Measurements from ENCODE around the gene CLRN2. TPM values are rescaled to one million over a fixed set of nuclear protein-coding genes. Genes with fewer than 3 reads are reported as not detected.

CLRN2 gene
- total RNA-seq, 1 donor from 2014 or later, result not detected

DNA sequence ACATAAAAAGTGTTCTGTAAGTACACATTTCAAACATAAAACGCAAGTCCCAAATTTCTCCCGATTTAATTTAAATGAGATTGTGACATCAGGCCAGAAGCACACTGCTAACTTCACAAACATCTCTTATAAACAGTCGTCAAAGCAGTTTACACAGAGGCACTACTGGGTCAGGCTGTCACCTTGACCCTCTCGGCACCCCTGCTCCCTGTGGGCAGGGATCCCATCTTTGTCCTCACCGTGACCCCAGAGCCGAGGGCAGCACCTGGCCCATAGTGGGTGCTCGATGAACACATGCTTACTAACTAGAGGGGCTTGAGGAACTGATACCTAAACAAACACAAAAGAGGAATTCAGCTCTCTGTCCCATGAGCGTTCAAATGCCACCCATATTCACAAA is 25.2 kb upstream of the CLRN2 start:
- Mint-ChIP-seq H3K36me3 (ENCODE audit: unreplicated experiment) (peaks cover 29% of the 10 kb centered on the region), H3K27ac (ENCODE audit: unreplicated experiment) (no peak overlapping the region), H3K27me3 (ENCODE audit: unreplicated experiment) (no peaks in the 10 kb centered on the region), H3K4me1 (ENCODE audit: unreplicated experiment) (peaks cover 12% of the 10 kb centered on the region), H3K9me3 (ENCODE audit: unreplicated experiment) (no peaks in the 10 kb centered on the region), H3K4me3 (ENCODE audit: unreplicated experiment) (no peak overlapping the region)
- TF ChIP-seq, protein P1, sequence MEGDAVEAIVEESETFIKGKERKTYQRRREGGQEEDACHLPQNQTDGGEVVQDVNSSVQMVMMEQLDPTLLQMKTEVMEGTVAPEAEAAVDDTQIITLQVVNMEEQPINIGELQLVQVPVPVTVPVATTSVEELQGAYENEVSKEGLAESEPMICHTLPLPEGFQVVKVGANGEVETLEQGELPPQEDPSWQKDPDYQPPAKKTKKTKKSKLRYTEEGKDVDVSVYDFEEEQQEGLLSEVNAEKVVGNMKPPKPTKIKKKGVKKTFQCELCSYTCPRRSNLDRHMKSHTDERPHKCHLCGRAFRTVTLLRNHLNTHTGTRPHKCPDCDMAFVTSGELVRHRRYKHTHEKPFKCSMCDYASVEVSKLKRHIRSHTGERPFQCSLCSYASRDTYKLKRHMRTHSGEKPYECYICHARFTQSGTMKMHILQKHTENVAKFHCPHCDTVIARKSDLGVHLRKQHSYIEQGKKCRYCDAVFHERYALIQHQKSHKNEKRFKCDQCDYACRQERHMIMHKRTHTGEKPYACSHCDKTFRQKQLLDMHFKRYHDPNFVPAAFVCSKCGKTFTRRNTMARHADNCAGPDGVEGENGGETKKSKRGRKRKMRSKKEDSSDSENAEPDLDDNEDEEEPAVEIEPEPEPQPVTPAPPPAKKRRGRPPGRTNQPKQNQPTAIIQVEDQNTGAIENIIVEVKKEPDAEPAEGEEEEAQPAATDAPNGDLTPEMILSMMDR (IDR thresholded peaks at IDR 0.05), result no peak
- DNase-seq (ENCODE audit: extremely low spot score, unreplicated experiment), result no peak

DNA sequence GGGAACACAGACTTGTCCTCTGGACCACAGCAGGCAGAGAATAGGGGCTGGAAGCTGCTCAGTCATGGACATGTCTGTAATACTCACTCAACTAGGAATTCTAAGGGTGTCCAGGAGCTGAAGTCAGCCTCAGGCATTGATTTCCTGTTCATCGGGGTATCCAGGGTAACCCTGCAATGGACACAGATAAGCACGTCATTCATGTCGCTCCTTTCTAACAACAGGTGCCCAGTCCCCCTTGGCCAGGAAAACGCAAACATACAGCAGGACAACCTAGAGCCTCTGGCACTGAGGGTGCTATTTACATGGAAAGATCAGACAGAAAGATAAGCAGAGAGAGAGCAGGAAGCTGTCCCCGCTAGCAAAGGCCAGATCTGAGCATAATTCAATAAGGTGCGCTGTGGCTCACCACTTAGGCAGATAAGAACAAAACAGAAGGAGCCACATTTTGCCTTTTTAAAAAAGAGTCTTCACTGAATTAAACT is 24.3 kb upstream of the CLRN2 start:
- H3K9me3 Mint-ChIP-seq (ENCODE audit: unreplicated experiment), result no peaks in the 10 kb centered on the region
- H3K27me3 Mint-ChIP-seq (ENCODE audit: unreplicated experiment), result no peaks in the 10 kb centered on the region
- TF ChIP-seq, protein P1 (IDR thresholded peaks at IDR 0.05), result no peak
- peaks cover 17% of the 10 kb centered on the region for H3K4me1 Mint-ChIP-seq (ENCODE audit: unreplicated experiment)
- no peak overlapping the region for H3K27ac Mint-ChIP-seq (ENCODE audit: unreplicated experiment)
- no peak for DNase-seq (ENCODE audit: extremely low spot score, unreplicated experiment)
- peaks cover 27% of the 10 kb centered on the region for H3K36me3 Mint-ChIP-seq (ENCODE audit: unreplicated experiment)
- no peak overlapping the region for H3K4me3 Mint-ChIP-seq (ENCODE audit: unreplicated experiment)

DNA sequence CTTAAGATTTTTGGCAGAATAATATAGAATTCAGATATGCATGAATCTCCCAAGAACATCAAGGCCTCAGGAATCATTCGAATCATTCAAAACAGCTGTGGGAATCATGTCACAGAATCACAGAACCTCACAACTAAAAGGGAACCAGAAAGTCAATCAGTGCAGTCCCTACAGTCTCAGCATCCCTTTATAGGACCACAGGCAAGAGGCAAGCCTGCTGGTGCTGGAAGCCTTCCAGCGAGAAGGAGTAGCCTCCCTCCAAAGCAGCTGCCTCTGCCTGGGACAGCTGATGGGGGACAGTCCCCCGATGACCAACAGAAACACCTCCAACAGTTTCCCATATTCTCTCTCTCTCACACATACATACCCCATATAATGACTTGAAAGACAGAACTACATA is 23.8 kb upstream of the CLRN2 start:
- Mint-ChIP-seq H3K9me3 (ENCODE audit: unreplicated experiment) (no peaks in the 10 kb centered on the region), H3K4me1 (ENCODE audit: unreplicated experiment) (peaks cover 17% of the 10 kb centered on the region), H3K36me3 (ENCODE audit: unreplicated experiment) (peaks cover 25% of the 10 kb centered on the region), H3K4me3 (ENCODE audit: unreplicated experiment) (no peak overlapping the region), H3K27me3 (ENCODE audit: unreplicated experiment) (no peaks in the 10 kb centered on the region), H3K27ac (ENCODE audit: unreplicated experiment) (no peak overlapping the region)
- TF ChIP-seq, protein P1 (IDR thresholded peaks at IDR 0.05), result no peak
- DNase-seq (ENCODE audit: extremely low spot score, unreplicated experiment), result no peak

DNA sequence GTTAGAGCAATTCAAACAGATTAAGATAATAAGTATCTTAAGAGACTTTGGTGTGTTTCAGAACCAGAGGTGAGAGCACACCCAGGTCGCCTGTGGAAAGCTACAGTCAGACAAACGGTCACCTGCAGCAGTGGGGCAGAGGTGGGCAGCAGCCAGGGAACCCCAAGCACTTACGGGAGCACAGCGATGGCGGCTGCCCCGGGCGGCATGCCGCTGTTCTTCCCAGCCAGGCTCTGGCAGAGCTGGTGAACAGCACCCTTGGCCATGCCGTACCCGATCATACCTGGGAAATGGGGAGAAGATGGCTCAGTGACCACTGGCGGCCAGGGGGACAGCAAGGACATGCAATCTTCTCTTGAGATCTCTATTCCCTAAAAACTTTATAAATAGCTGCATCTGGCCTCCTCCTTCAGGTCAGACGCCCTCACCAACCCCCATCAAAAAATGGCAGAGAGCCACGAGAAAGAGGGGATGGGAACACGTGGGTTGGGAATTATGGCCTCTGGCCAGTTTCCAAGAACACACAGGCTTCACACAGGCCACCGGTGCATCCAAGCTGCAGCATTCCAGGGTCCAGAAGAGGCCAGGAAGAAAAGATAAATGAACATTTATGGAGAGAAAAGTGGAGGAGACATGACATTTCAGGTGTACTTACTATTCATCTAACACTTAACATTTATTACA is 22.8 kb upstream of the CLRN2 start:
- no peaks in the 10 kb centered on the region for H3K9me3 Mint-ChIP-seq (ENCODE audit: unreplicated experiment)

DNA sequence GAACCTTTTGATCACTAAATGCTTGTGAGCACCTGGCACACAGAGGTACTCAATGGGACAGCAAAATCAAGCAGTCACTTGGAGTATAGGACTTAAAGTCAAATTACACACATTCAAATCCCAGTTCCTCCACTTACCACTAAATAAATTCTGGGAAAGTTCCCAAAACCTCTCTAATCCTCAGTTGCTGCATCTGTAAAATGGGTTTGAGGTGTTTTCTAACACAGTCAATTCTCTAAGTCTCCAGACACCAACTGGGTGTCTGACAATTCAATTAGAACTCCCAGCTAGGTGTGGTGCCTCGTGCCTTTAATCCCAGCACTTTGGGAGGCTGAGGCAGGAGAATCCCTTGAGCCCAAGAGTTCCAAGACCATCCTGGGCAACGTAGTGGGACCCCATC is 22.1 kb upstream of the CLRN2 start:
- Mint-ChIP-seq H3K4me3 (ENCODE audit: unreplicated experiment) (no peak overlapping the region), H3K4me1 (ENCODE audit: unreplicated experiment) (peaks cover 17% of the 10 kb centered on the region), H3K27ac (ENCODE audit: unreplicated experiment) (no peak overlapping the region), H3K9me3 (ENCODE audit: unreplicated experiment) (no peaks in the 10 kb centered on the region), H3K27me3 (ENCODE audit: unreplicated experiment) (no peaks in the 10 kb centered on the region), H3K36me3 (ENCODE audit: unreplicated experiment) (peaks cover 22% of the 10 kb centered on the region)
- no peak for DNase-seq (ENCODE audit: extremely low spot score, unreplicated experiment)
- TF ChIP-seq, protein P1 (IDR thresholded peaks at IDR 0.05), result no peak

More for the DNA sequence above, 22.8 kb upstream of the CLRN2 start:
- H3K4me1 Mint-ChIP-seq (ENCODE audit: unreplicated experiment), result peaks cover 17% of the 10 kb centered on the region
- TF ChIP-seq, protein P1 (IDR thresholded peaks at IDR 0.05), result no peak
- no peak overlapping the region for H3K27ac Mint-ChIP-seq (ENCODE audit: unreplicated experiment)
- no peak for DNase-seq (ENCODE audit: extremely low spot score, unreplicated experiment)
- no peaks in the 10 kb centered on the region for H3K27me3 Mint-ChIP-seq (ENCODE audit: unreplicated experiment)
- H3K4me3 Mint-ChIP-seq (ENCODE audit: unreplicated experiment), result no peak overlapping the region
- H3K36me3 Mint-ChIP-seq (ENCODE audit: unreplicated experiment), result peaks cover 21% of the 10 kb centered on the region

Measured in osteocyte (in vitro differentiated cells).